ENCODE data around the gene PDGFRA.

The PDGFRA gene

DNA sequence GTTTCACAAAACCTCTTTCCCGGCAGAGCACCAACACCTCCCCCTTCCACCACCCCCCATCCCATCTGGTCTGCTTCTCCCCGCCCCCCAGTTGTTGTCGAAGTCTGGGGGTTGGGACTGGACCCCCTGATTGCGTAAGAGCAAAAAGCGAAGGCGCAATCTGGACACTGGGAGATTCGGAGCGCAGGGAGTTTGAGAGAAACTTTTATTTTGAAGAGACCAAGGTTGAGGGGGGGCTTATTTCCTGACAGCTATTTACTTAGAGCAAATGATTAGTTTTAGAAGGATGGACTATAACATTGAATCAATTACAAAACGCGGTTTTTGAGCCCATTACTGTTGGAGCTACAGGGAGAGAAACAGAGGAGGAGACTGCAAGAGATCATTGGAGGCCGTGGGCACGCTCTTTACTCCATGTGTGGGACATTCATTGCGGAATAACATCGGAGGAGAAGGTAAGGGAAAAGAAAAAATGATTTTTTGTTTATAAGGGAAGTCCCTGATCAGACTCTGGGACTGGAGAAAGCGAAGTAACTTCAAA is at the start of gene PDGFRA:
Gene PDGFRA, plus strand, starts transcription at position 333 of the 541 bp plus-strand sequence. CDS start 29,476 bp downstream, outside the sequence.
- DNase-seq = no peak

DNA sequence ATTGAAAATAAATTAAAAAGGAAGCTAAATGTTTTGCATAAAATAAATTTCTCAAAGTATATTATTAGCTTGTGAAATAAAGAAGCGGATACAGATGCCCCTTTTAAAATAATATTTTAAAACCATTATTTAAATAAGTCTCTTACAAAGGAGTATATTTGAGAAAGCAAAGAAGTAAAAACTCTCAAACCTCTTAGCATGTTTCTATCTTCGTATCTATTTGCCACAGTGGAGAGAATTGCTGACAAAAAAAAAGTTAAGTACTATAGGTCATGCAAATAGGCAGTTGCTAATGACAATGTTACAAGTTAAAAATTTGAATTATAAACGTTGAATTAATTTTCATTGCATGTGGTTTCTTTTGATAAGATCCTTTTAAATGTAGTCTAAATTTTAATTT is 44.5 kb upstream of the PDGFRA start:
- DNase-seq = no peak

DNA sequence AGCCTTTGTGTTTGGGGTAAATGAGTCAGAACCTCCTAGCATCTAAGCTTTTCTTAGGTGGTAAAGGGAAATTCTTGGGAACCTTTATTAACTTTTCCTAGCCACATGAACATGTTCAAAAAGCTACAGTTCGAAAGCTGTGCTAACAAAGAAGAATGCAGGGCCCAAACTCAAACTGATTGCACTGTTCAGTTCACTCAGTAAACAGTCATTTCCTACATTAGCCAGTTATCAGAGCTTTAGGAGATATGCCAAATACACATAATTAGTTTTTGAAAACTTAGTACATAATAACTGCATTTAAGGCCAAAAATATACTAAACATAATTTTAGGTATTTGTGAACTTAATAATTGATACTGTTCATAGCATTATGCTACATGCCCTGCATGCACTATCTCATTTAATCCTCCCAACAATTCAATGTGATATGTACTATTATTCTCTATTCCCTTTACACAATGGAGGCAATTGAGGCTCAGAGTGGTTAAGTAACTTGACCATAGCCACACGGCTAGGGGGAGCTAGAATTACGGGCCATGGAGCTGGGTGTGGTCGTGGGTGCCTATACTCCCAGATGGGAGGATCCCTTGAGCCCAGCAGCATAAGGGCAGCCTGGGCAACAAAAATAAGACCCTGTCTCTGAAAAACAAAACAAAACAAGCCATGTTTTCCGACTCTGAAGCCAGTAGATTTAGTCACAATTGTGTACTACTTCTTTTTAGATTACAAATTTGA is 43.9 kb upstream of the PDGFRA start:
- DNase-seq = no peak

DNA sequence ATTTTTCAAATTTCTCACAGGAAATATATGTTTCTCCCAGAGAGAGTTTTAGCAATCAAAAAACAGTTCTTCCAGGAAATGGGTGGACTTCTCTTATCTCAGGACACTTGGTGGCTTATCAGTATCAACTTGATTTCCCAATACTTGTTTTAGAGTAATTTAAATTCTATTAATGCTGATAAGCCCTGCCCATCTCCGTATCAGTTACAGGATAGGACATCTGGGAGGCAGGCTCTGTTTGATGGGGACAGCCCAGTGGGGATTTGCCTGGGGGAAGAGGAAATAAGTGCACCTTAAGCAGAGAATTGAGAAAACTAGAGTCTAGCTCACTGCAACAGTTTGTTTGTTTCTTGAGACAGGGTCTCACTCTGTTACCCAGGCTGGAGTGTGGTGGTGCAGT is 43.2 kb upstream of the PDGFRA start:
- no peak for DNase-seq

DNA sequence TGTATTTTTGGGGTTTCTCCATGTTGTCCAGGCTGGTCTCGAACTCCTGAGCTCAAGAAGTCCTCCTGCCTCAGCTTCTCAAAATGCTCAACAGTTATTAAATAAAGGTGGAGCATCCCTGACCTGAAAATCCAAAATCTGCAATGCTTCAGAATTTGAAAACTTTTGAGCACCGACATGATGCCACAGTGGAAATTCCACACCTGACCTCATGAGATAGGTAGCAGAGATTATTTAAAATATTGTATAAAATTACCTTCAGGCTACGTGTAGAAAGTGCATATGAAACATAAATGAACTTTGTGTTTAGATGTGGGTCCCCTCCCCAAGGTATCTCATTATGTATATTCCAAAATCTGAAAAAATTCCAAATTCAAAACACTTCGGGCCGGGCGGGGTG is 42.7 kb upstream of the PDGFRA start:
- no peak for DNase-seq

DNA sequence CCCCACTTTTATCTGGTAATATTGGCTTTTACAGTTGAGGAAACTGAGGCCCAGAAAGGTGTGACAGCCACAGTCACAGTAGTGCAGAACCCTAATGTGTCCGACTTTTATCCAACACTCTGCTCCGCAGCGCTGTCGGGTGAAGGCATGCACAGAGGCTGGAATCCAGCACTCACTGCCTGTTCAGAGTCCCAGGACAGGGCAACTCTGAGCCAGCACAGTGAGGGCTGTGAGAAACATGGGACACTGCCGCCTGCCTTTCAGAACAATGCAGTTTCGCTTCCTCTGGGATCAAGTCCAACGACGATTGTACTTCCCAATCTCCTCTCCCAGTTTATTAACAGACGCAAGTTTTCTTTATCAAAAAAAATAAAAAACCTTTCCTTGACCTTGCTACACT is 41.9 kb upstream of the PDGFRA start:
- DNase-seq = no peak

DNA sequence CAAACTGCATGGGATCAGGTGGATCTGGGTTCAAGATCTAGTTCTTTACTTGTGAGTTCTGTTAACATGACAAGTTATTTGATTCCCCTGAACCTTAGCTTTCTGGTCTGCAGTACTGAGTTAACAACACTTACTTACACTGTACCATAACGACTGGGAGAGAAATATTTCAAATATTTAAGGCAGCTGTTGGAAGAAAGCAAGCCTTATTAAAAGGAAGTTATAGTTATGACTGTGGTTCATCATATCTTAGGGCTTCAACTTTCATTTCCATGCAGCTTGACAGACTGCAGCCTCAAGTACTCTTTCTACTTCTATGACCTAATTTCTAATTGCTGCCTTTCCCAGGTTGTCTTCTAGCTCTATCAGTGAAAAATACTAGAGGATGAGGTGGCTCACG is 40.0 kb upstream of the PDGFRA start:
- DNase-seq = no peak

DNA sequence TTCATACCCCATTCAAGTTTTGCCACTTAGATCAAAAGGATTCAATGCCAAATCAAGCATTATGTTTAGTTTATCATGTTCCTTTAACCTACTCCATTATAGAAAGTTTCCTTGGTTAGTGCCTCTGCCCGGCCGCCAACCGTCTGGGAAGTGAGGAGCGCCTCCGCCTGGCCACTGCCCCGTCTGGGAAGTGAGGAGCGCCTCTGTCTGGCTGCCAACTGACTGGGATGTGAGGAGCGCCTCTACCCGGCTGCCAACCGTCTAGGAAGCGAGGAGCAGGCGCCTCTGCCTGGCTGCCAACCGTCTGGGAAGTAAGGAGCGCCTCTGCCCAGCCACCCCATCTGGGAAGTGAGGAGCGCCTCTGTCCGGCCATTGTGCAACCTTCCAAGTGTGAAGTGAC is 36.3 kb upstream of the PDGFRA start:
- DNase-seq = no peak

DNA sequence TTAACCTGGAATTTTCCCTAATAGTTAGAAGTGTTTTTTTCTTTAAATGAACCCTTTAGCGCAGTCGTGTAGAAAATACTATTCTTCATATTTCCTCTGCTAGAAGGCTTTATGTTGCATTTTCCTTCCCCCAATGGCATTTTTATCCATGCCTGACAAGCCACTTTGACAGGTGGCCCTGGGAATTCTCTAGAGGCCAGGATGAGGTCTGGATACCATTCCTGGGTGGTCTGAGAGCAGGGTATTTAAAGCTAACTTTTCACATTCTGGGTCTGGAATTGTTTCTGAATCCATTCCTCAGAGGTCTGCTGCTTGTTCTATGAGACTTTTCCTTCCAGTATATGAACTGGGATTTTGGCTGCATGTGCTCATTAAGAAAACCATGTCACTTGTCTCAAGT is 31.2 kb upstream of the PDGFRA start:
- no peak for DNase-seq

DNA sequence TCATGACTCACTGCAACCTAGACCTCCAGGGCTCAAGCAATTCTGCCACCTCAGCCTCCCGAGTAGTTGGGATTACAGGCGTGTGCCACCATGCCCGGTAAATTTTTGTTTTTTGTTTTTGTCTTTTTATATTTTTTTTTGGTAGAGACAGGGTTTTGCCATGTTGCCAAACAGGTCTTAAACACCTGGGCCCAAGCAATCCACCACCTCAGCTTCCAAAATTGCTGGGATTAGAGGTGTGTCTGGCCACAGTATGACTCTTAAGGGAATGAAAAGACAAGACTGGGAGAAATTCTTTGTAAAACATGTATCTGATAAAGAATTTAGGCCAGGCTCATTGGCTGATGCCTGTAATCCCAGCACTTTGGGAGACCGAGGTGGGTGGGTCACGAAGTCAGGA is 29.2 kb upstream of the PDGFRA start:
- no peak for DNase-seq

DNA sequence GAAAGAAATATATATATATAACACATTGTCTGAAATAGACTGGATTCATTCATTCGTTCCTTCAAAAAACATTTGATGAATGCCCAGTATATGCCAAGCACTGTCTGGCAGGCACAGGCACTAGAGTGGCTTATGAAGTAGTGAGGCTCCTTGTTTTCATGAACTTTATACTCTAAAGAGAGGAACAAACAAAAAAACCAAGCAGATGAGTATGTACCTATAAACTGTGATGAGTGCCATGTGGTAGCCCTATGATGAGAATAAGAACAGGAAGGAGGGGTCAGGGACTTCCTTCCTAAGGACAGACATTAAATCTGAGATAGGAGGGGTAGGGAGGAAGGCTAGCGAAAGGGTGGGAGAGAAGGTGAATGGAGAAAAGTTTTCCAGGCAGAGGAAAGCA is 19.5 kb upstream of the PDGFRA start:
- DNase-seq = no peak

DNA sequence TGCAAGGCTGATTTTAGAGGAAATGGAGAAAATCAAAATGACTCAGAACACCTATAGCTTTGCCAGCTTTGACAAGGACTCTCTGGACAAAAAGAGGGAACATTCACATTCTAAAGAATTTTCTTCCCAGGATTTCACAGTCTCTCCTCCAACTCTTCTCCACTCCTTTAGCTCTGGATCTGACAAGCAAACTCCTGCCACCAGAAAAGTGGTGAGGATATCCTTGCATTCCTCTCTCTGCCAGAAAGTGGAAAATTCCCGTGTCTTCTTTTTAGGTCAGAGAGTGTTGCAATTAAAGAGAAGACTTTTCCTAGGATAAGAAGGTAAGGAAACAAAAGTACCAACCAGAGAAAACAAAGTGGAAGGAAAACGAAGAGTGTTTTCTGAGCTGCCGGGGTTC is 16.1 kb upstream of the PDGFRA start:
- DNase-seq = no peak

DNA sequence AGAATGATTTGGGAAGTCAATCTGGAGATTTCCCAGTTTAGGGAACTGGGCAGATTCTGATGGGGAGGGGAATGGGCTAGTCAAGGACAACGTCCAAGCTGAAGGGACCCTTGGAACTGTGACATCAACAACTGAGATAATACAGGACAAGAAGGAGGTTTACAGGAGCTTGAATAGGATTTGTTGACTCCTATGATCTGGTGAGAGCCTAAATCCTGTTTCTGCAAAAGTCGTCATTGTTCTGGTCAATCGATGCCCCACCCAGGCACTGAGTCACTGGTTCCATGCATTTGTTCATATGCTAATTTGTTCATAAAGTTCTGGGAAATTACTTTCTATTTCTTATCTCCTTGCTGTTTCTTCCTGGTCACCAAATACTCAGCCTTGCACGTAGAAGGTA is 15.3 kb upstream of the PDGFRA start:
- no peak for DNase-seq

DNA sequence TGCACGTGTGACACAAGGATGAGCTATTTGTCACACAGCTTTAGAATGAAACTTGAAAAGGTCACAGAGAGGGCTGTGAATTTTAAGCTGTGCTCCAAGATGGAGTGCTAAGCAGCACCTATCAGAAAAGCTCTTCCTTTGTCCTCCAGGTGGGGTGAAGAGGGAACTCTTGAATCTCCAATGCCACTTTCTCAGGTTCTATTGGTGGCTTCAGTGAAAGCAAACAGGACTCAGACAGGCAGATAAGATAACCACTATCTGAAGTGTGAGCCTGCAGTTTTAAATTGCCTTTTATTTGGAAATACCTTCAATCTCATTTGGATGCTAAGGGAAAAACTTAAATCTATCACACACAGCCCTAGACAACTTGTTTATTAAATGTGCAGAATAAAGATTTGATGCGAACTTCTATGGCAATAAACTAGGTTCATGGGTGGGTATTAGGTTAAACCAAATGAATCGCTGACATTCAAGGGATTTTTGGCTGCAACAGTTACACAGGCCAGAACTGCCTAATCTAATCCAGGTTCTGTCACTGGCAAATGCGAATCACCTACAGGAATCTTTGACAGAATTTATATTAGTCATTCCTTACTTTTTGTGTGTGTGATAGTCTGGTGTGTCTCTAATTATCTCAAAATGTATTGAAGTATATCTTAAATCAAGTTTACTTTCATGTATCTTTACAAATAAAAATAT is 13.6 kb upstream of the PDGFRA start:
- DNase-seq = no peak

DNA sequence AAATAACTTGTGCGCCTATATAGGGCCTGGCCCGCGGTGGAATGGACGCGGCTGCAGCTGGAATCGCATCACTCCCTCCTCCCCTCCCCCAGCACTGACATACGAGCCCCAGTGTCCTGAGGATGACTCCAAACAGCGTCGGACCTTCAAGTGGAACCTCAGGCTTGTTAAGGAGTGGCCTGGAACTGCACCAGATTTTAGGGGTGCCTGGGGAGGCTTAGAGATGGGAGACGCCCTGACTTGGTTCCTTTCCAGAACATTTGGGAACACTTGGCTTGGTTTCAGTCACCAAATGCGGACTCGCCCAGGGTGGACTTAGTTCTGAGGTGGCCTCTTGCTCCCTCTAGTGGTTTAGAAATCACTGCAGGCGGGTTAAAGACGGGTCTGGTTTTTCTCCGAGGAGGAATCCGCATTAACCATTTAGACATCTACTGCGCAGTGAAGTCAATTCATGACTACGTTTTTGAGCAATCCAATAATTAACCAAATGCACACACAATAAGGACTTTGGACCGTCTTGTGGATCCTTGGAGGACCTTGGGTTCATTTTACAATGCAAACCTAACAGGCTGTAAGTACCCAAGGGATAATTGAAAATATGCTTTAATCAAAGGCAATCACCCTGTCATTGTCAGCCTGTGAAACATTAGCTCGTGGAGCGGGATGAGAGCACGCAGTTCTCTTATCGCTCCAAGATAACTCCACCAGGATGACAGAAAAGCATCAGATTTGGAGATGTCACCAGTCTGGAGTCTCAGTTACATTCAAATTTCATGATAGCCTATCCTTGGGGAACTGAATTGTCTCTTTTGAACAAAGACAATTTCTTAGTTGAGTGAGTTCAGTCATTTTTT is 11.2 kb upstream of the PDGFRA start:
- DNase-seq = peak; percentile 48

DNA sequence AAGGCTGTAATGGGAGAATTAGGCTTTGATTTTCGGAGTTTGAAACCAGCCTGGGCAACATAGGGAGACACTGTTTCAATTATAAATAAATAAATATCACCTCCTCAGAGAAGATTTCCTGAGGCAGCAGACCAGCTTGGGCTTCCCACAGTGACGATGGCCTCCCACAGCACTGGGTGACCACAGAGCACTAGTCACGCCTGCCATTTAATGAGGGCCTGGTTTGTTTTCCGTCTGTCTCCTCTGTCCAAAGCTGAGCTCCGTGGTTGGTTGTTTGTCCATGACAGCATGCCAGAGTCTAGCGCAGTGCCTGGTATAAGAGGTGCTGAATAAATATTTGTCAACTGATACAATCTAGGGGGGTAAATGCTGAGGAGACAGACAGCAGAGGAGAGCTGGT is 10.4 kb upstream of the PDGFRA start:
- DNase-seq = no peak

DNA sequence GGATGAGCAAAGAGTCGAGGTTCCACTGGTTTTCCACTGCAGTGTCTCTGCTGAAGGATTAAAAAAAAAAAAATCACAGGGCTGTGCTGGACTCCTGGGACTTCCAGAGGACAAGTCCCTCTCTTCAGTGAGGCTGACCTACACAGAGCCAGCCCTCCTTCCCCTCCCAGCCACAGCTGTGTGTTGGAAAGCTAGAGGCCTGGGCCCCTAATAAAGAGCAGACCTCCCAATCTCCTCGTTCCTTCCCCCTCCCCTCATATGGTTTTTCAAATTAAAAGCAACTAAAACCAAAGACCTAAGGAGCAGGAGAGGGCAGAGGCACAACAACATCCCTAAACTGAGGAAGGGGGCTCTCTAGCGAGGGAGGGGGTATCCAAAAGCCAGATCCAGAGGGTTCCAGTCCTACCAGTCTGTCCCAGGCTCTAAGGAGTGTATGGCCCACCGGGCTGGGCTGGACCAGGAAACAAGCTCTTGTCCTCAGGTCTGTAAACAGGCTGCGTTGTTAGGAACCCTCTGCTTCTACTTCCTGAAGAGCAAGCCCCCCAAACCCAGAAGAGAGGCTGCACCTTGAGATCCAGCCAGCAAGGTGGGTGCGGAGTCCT is 4.0 kb upstream of the PDGFRA start:
- DNase-seq = no peak

DNA sequence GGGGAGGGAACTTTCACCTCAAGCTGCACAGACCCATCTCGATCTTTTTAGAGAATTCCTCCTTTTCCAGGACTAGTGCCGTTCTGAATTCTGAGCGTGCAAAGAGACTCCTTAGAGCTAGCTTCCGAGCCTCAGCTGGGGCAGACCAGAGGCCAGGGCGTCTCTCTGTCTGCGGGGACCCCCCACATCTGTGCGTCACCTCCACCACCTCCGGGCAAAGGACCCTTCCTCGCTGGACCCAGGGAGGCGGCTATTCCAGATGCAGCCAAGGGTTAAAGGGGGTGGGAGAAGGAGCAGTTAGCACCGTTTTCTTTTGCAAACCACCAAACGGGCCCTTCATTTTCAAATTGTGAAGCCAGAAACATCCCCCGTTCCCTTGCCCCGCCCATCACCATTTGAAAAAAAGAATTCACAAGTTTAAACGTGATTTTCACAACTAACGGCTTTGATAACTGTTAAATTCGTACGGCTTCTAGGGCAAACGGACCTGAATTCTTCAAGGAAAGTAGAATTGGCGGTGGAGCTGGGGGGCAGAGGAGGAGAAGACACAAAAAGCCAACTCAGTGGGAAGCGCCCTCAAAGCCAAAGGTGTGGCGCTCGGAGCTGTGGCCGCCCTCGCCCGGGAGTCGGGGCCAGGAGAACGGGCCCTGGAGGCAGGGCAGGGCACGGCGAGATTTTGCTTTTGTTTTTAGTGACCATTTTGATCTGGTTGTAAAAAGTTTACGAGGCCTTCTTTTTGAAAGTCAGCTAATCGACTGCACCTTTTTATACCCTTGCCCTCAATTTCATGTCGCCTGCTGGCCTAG is 3.3 kb upstream of the PDGFRA start:
- DNase-seq = no peak

DNA sequence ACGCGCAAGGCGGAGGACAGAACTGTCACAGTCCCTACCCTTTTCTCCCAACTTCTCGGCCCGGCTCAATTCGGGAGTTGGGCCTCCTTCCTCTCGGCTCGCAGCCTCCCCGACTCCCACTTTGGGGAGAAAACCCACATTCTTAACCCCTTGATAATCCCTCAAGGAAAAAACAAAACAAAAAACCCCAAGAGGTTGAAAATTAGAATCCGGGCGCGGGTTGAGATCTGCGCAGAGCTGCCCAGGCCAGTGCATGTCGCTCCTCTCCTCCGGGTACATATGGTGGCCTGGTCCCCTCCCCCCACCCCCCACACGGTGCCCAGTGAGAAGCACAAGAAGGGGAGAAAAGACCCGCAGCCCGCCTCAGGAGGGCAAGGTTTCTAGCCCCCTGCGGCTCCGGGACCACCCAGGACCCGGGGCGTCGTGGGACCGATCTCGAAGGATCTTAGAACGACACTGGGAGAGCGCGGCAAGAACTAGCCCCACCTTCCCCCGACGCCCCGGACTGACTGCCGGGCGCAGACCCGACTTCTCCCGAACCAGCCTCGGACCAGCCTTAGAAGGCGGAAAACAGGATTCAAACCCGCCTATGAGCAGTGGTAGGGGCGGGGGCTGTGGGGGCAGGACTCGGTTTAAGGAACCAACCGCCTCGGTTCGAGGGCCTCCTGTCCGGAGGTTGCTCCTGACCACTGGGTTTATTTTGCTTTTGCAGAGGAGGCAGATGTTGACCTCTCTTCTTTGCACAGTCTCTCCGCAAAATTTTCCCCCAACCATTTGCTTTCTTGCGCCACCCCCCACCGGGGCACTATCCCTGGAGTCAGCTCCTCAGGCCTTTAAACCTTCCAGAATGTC is 2.5 kb upstream of the PDGFRA start:
- no peak for DNase-seq

DNA sequence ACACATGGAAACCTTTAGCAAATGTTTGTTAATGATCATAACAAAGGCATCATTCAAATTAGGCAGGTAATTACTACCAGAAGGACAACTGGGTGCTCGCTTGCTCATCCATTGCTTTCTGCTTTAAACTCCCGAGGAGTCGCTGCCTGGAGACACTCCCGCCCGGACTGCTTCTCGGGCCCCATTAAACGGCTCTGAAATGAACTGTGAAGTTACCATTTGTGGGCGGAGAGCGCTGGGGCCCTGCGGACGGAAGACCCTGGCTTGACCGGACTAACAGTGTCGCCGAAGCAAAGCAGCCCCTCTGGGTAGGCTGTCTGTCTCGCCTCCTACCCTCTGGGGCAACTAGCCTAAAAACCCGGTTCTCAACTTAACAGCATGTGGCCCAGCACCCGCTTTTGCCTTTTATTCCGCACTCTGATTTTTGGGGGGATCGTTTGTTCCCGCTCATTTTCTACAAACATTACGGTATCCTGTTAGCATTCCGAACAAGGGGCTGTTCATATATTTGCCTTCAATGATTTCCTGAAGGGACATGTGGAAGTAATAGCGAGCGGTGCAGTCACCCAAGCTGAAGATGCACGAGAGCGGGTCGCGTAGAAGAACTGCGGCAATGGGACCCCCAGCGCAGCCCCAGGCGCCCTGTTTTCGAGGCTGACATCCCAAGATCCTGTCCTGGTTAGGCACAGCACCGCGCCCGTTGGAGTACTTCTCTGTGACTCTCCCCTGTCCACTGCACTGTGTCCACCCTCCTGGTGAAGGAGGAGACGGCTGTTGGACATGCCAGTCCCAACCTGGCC is 1.6 kb upstream of the PDGFRA start:
- no peak for DNase-seq

Data from activated CD4-positive, CD25-positive, alpha-beta regulatory T cell treated with anti-CD3 and anti-CD28 coated beads, Interleukin-2, amount 50 U/mL, for 72 hours (primary cell).